SH-SY5Y (cell line): ENCODE measurements around the gene BCAT1.

ENCODE experiments used
- GATA2 ChIP-seq: IDR thresholded peaks from 2 replicates; pipeline ENCODE4 v1.6.1; 2011; ENCODE audit warnings: mild to moderate bottlenecking, low read depth, low read length
- GATA3 ChIP-seq: IDR thresholded peaks from 2 replicates; pipeline ENCODE4 v1.6.1; 2011; ENCODE audit warnings: low read depth, mild to moderate bottlenecking, low read length, moderate library complexity

DNA sequence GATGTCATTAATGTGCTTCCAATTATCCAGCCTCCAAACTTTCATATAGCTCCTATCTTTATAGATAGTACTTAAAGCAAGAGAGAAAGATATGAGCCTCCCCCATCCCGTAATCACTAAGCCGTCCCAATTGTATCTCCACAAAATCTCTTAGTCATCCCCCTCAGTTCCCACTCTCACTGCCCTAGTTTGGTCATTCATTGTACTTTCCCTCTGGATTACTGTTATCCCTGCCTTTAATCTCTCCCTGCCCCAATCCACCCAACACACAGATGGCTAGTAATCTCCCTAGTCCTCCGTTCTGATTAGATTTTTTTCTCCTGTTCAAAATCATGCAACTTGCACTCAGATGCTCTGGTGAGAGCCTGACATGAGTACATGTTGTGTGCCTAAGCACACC, 5.4 kb upstream of the BCAT1 start:
- TF ChIP-seq GATA2, result no peak; the same call in 1 of the 2 replicates
- TF ChIP-seq GATA3, result no peak
